Epithelial cell of esophagus (primary cell): ENCODE results near the gene SMOC1.

Source experiments
- DNase-seq: peaks from one replicate; pipeline ENCODE4 v3.0.0; 2010; ENCODE audit warnings: low read depth
- H3K4me3 ChIP-seq: 2 replicates; pipeline ENCODE4 v1.5.1; 2011; ENCODE audit warnings: mild to moderate bottlenecking, low read length, control low read depth
- CTCF ChIP-seq: IDR thresholded peaks from 2 replicates; pipeline ENCODE4 v1.5.1; 2011; ENCODE audit warnings: low read depth, mild to moderate bottlenecking, low read length, control low read depth, inconsistent platforms; ENCODE audit not compliant: insufficient read depth; ENCODE audit errors: missing control alignments

The SMOC1 gene

GRCh38 chr14:69852531-69853321, 26.5 kb upstream of the SMOC1 start:
- TF ChIP-seq CTCF = no peak
- no peak overlapping the region for H3K4me3 ChIP-seq
- DNase-seq = no peak

- DNase-seq = no peak
- H3K4me3 ChIP-seq = no peak overlapping the region
- TF ChIP-seq CTCF = no peak
These were observed 25.4 kb upstream of the SMOC1 start for GRCh38 chr14:69853774-69854173.

GRCh38 chr14:69854598-69854997, 24.6 kb upstream of the SMOC1 start:
- no peak for DNase-seq
- H3K4me3 ChIP-seq = no peak overlapping the region
- TF ChIP-seq CTCF = no peak

DNA sequence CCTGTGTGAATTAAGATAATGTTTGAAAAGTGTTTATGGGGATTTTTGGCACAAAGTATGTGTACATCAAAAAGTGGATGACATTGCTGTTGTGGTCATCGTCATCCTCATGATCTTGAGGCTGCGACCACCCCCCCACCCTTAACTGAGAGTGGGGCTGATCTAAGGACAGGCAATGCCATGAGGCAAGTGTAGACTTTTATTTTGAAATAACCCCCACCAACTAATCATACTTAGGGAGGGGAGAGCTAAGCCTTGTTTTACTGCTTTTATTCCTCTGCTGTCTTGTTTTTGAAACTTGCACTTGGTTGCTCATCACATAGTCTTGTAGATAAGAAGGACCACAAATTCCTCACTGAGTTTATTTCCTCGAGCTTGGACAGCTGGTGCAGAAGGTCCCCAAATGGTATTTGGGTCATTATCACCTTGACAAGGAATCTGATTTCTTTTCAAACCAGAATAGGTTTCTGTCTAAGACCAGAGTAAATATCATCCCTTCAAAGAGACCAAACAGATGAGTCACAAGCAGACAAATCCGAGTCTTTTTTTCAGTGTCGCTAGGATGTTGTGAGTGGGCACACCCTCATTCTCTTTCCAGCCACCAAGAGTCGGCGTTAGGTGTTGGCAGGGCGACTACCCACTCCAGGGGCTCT, 23.9 kb upstream of the SMOC1 start:
- DNase-seq = no peak

GRCh38 chr14:69858801-69859200, 20.4 kb upstream of the SMOC1 start:
- no peak for TF ChIP-seq CTCF

More for the DNA sequence above, 23.9 kb upstream of the SMOC1 start:
- no peak overlapping the region for H3K4me3 ChIP-seq
- TF ChIP-seq CTCF = no peak

DNA sequence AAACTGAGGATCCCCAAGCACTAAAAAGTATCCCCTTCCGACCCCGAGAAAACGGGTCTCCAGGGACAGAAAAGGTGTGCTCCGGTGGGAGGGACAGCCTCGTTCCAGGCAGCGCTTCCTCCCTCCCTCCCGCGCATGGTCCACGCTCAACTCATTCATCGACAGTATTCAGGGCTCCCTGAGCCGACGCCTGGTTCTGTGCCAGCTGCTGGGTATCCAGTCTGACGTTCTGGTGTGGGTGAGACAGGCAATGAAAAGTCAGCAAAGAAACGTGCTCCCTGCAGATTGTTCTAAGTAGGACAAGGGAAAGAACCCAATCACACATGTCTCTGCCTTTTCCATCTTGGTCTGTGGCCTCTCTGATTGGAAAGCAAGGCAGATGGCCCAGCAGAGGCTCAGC, 19.6 kb upstream of the SMOC1 start:
- DNase-seq = no peak
- no peak overlapping the region for H3K4me3 ChIP-seq
- no peak for TF ChIP-seq CTCF

More at GRCh38 chr14:69858801-69859200, 20.4 kb upstream of the SMOC1 start:
- DNase-seq = no peak
- H3K4me3 ChIP-seq = no peak overlapping the region

- no peak for DNase-seq
- no peak for TF ChIP-seq CTCF
These were observed 19.0 kb upstream of the SMOC1 start for GRCh38 chr14:69860221-69860620.

More at GRCh38 chr14:69860221-69860620, 19.0 kb upstream of the SMOC1 start:
- H3K4me3 ChIP-seq = no peak overlapping the region
